NCI-H128 (cell line): ENCODE measurements around the gene WDR33.

Experiments used
- DNase-seq: peaks from one replicate; lab custom pipeline; 2025; ENCODE audit not compliant: unreplicated experiment; lab: John Stamatoyannopoulos, UW

The WDR33 gene

GRCh38 chr2:127674241-127675209 lies 136.4 kb downstream of the WDR33 start:
- DNase-seq, result no peak

- DNase-seq, result no peak
Observed at GRCh38 chr2:127673291-127674069, 137.5 kb downstream of the WDR33 start.

GRCh38 chr2:127672341-127673224 lies 138.4 kb downstream of the WDR33 start:
- no peak for DNase-seq

GRCh38 chr2:127671557-127672302 lies 139.2 kb downstream of the WDR33 start:
- no peak for DNase-seq

GRCh38 chr2:127670957-127671290 lies 140.0 kb downstream of the WDR33 start:
- no peak for DNase-seq

GRCh38 chr2:127670055-127670956 lies 140.7 kb downstream of the WDR33 start:
- DNase-seq, result no peak

- no peak for DNase-seq
Observed at GRCh38 chr2:127669056-127669455, 141.9 kb downstream of the WDR33 start.

GRCh38 chr2:127665267-127665893 lies 145.6 kb downstream of the WDR33 start:
- no peak for DNase-seq

- no peak for DNase-seq
Observed at GRCh38 chr2:127664895-127665225, 146.1 kb downstream of the WDR33 start.

GRCh38 chr2:127664065-127664894 lies 146.7 kb downstream of the WDR33 start:
- DNase-seq, result no peak

GRCh38 chr2:127663566-127664064 lies 147.4 kb downstream of the WDR33 start:
- no peak for DNase-seq

GRCh38 chr2:127662937-127663565 lies 147.9 kb downstream of the WDR33 start:
- DNase-seq, result no peak

GRCh38 chr2:127661949-127662510 lies 148.9 kb downstream of the WDR33 start:
- DNase-seq, result no peak

- DNase-seq, result no peak
Observed at GRCh38 chr2:127661072-127661649, 149.8 kb downstream of the WDR33 start.

- no peak for DNase-seq
Observed at GRCh38 chr2:127660291-127660578, 150.7 kb downstream of the WDR33 start.

GRCh38 chr2:127659408-127660290 lies 151.3 kb downstream of the WDR33 start:
- no peak for DNase-seq
